Measurements from ENCODE around the gene DUS3L. TPM values are rescaled to one million over a fixed set of nuclear protein-coding genes. Genes with fewer than 3 reads are reported as not detected.

The DUS3L gene, protein sequence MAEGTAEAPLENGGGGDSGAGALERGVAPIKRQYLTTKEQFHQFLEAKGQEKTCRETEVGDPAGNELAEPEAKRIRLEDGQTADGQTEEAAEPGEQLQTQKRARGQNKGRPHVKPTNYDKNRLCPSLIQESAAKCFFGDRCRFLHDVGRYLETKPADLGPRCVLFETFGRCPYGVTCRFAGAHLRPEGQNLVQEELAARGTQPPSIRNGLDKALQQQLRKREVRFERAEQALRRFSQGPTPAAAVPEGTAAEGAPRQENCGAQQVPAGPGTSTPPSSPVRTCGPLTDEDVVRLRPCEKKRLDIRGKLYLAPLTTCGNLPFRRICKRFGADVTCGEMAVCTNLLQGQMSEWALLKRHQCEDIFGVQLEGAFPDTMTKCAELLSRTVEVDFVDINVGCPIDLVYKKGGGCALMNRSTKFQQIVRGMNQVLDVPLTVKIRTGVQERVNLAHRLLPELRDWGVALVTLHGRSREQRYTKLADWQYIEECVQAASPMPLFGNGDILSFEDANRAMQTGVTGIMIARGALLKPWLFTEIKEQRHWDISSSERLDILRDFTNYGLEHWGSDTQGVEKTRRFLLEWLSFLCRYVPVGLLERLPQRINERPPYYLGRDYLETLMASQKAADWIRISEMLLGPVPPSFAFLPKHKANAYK
- total RNA-seq = 13.9 TPM

DNA sequence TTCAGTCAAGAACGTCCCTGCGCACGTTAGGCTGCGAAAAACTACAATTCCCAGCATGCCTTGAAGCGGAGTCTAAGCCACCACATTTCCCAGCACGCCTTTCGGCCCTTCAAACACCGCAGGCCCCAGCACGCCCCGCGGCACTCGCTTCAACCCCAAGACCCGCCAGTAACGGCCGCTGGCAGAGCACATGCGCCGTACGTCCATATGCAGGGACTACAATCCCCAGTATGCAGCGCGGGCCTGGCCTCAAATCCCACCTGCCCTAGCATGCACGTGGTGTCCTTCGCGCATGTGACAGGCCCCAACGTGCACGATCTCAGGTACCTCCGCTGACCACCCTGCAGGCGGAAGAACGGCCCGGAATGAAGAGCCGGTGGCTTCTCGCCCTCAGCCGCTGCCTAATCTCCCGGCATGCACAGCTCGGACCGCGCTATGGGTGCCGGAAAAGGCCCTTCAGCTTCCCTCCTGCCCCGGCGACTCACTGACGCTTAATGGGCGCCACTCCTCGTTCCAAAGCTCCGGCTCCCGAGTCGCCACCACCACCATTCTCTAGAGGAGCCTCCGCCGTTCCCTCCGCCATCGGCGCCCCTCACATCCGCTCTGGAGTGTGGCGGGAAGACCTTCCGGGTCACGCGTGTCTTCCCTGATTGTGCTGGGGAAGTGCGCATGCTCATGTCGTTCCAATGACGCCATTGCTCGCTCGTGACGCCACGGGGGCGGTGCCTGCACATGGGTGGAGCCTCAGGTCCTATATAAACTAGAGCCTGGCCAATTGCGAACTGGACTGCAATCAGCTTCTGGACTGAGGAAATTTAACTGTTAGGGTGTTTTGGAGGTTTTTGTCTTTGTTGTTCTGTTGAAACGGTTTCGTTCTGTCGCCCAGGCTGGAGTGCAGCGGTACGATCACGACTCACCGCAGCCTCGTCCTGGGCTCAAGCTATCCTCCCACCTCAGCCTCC is at the start of gene DUS3L:
DUS3L (minus strand) TSS at position 605 of the 962 bp plus-strand sequence; CDS start at position 583, 22 bp downstream.
- DNase-seq (ENCODE audit: low spot score in 2 of 2) (peak; percentile 98 to 99), FAIRE-seq (no peak)

DNA sequence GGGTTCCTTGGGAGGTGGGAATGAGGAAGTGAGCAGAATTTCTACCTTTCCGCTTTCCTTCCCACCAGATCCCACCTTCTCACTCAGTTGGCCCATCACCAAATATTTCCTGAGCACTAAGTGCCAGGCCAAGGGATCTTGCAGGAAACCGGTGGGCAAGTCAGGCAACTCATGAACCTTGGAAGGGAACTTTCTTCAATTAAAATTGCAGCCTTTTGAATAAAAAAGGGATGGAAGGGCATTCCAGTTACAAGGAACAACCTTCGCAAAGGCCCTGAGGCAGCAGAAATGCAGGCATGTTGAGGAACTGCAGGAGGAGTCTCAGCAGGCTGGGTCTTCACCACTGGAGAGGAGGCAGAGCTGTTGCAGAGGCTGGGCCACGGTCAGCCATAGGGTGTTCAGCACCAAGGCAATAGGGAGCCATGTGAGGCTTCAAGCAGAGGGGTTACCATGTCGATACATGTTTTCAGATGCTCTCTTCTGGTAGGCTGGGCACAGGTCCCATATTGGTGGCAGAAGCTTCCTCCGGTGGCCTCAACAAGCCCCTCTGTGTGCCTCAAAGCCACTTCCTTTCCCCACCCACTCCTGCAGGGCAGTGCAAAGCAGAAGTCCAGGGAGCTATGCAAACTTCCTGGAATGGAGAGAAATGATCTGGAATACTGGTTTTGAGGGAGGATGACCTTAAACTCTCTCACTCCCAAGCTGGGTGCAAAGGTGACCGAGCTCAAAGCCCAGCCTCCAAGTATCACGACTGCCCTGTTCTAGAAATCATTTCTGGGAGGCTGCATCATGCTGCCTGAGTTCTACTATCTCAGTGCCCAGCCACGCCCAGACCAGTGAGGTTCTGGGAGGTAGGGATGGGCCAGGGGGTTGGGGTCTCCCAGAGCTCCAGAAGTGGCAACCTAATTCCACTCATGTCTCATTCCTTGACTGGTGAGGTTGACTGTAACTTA is 48.4 kb upstream of the DUS3L start, which contains the start of gene FUT6:
FUT6 (minus strand) TSS at position 638 of the 953 bp plus-strand sequence. CDS start 7,135 bp downstream, outside the sequence.
- DNase-seq (ENCODE audit: low spot score in 2 of 2) (no peak), FAIRE-seq (no peak)

DNA sequence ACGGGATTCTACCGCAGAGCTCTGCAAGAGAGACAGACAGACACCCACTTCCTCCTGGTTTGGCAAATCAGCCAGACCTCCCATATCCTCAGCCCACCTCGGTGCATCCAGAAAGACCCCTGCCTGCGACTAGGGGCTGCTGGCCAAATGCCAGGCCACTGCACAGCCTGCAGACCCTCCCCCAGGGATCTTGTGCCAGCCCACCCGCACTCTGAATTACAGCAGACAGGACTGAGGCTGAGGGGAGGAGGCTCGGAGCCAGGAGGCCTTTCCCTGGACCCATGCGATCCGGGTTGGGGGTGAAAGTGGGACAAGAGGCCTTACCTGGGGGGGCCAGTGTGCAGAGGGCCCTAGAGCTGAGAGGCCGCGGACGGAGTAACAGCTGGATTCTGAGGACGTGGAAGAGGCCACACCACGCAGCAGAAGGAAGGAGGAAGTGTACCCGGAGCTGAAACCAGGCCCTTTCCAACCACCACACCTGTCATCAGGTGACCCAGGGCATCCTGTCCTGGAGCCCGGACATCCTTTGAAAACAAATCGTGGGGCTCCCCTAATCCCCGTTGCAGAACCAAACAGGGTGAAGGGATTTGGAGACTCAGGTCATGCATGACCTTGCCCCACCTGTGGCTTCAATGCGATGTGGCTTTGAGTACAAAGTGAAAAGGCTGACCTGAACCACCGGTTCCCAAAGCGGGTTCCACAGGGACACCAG is 47.5 kb upstream of the DUS3L start:
- no peak for FAIRE-seq
- no peak for DNase-seq (ENCODE audit: low spot score in 2 of 2)

DNA sequence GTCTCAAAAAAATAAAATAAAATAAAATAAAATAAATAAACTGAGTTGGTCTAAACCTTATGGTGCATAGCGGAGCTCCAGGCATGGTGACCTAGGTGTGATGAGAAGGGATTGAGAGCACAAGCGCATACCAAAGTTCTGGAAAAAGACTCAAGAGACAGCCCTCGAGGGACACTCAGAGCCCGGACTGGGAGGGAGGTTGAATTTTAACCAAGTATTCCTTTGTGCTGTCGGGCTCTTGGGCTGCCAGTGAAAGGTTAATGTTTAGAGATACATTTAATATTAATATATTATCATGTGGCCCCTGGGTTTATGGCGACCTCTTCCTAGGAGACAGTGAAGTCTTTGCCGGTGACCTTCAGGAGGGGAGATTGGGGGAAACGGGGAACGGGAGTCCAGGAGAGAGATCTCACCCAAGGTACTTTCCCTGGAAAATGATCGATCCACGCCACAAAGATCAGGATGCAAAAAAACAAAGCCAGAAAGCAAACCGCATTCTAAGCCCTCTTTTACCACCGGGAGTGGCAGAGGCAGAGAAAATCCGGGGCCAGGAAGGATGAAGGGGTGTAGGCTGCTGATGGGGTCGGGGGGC is 46.9 kb upstream of the DUS3L start:
- DNase-seq (ENCODE audit: low spot score in 2 of 2) (no peak), FAIRE-seq (no peak)

DNA sequence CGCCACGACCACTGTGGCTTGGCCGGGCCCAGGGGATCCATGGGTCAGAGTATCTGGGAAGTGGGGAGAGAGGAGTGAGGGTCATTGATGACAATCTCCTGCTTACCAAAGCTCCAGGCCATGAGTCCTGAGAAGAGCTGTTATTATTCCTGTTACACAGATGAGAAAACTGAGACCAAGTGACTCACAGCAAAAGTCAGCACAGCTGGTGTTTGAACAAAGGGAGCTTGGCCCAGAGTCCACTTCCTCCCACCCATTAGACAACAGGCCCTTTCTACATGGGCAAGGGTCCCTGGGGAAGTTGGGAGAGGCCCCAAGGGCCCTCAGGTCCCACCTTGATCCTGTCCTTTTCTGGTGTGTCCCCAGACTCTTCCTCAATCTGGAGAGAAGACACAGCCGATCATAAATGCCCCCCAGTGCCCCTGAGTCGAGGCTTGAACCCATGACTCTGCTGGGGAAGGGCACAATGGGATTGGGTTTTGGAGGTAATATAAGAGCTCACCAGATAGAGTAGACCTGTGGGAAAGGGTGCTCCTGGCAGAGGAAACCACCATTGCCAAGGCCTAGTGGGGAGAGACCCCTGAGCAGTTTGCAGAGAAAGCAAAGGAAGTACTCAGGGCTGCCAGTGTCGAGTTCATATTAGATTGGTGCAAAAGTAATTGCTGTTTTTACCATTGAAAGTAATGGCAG is 41.7 kb upstream of the DUS3L start:
- no peak for FAIRE-seq
- no peak for DNase-seq (ENCODE audit: low spot score in 2 of 2)

DNA sequence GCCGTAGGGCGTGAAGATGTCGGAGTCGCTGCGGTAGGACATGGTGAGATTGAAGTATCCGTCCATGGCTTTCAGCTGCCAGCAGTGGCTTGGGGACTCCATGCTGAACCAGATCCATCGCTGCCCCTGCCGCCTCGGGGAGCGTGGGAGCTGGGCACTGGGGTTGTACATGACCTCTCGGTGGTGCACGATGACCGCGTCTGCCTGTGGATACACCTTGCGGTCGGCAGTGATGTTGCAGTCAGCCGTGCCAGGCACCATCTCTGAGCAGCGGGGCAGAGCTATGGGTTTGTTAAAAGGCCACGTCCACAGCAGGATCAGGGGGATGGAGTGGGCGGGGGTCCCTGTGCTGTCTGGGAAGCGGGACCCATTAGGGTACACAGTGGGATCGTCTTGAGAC is 41.1 kb upstream of the DUS3L start:
- DNase-seq (ENCODE audit: low spot score in 2 of 2) = no peak
- FAIRE-seq = no peak

DNA sequence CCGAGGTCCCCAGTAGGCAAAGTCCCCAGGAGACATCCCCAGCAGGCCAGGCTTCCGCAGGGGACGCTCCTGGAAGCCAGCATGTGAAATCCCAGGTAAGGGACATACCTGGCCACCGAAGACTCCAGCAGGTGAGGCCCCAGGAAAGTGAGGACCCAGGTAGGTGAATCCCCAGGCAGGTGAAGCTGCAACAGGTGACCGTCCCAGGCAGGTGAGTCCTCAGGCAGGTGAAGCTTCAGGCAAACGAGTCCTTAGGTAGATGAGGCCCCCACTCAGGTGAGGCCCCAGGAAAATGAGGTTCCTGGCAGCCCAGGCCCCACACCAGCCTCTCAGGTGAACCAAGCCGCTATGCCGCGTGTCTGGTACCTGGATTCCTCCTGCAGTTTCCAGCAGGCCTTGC is 40.2 kb upstream of the DUS3L start:
- no peak for DNase-seq (ENCODE audit: low spot score in 2 of 2)
- FAIRE-seq = no peak

DNA sequence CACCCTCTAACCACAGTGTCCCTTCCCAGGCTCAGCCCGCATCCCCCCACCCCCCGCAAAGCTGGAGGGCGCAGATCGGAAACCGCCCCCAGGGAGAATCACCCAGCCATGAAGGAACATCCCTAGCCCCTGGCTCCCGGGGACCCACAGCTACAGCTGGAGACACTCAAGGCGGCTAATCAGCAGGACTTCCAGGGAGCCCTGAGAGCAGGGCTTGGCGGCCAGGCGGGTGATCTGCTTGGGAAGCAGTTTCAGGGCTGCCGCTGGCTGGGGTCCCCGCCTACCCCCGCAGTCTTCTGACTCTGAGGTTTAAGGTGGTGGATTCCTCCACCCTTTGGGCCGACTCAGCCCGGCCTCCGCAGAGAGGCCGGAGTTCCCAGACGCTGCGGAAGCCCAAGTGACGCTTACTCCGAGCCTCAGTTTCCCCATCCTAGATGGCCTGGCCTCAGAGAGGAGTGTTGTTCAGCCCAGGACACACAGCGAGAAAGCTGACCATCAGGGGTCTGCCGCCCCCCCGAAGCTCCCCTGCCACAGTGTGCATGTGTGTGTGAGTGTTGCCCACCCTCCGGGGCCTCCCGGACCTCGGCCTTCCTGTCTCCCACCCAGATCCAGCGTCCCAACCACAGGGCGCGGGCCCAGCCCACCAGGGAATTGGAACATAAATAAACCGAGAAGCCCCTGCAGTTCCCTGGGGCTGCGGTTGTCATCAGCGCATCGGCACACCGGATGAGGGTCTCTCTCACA is 38.8 kb upstream of the DUS3L start:
- no peak for DNase-seq (ENCODE audit: low spot score in 2 of 2)
- no peak for FAIRE-seq

DNA sequence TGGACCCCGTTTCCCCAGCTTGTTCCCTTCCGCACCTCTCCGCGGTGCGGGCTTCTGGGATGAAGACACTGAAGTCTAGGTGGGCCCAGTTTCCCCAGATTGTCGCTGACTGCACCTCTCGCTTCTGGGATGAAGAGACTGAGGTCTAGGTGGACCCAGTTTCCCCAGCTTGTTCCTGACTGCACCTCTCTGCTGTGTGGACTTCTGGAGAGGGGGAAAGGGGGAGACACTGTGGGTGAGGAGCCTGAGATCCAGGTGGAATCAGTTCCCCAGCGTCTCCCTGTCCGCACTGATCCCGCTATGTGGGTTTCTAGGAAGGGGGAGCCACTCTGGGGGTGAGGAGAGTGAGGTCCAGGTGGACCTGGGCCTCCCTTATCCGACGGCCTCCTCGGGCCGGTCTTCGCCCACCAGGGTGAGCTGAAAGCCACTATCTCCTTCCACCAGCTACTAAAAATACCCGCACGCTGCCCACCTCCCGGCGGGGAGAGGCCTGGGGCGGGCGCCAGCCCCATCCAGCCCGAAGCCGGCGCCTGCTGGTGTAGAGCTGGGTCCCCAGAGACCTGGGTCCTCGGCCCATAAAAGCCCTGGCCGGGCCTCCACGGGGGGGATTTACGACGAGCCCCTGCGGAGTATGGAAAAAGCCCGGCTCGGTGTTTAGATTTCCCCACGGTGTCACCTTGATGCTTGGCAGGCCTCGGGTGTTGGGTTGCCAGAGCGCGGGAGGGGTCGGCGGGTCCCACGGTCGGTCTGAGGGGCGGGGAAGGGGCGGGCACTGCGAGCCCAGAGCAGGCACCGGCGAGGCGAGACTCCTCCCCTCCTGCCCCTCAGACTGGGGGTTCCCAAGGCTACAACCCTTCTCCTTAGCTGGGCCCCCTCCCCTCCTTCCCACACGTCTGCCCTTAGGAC is 38.0 kb upstream of the DUS3L start:
- no peak for FAIRE-seq
- DNase-seq (ENCODE audit: low spot score in 2 of 2) = peak in 1 of 2 donors; percentile 40

DNA sequence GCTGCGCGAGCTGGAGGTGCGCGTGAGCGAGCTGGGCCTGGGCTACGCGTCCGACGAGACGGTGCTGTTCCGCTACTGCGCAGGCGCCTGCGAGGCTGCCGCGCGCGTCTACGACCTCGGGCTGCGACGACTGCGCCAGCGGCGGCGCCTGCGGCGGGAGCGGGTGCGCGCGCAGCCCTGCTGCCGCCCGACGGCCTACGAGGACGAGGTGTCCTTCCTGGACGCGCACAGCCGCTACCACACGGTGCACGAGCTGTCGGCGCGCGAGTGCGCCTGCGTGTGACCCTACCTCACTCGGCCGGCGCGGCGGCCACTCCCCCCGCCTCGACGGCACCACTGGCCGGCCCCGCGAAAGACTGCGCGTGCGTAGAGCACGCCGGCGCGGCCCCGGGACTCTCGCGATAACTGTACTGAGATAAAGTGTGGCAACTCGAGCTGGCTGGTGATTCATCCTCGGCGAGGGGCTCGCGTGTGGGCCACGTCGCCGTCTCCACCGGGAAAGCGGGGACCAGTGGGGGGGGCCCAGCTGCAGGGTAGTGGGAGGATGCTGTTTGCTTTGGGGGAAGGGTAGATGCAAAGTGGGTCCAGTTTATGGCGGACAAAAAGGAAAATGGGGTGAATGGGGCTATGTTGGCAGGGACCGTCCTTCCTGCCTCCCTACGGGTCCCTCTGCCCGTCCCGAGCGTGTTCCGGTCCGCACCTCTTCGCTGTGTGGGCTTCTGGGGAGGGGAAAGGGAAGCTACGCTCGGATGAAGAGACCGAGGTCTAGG is 37.1 kb upstream of the DUS3L start:
- no peak for FAIRE-seq

DNA sequence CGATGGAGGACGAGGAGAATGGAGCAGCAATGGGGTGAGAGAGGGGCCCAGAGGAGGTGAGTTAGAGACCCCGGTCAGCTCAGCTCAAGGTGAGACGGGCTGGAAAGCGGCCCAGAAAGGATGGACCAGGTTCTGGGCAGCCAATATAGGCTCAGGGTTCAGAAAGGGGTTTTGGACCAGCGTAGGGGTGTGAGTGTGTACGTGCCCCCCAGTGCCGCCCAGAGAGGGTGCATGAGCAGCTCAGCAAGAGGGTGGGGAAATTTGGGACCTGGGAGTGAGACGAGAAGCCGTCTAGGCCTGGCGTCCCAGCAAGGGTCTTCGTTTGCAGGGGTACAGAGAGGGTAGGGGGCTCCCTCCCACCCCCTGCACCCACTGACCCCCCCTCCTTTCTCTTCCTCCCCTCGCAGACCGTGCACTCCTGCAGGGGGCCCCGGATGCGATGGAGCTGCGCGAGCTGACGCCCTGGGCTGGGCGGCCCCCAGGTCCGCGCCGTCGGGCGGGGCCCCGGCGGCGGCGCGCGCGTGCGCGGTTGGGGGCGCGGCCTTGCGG is 36.5 kb upstream of the DUS3L start:
- DNase-seq (ENCODE audit: low spot score in 2 of 2) (no peak), FAIRE-seq (no peak)

More for the DNA sequence above, 37.1 kb upstream of the DUS3L start:
- DNase-seq (ENCODE audit: low spot score in 2 of 2) = peak; percentile 91 to 94

DNA sequence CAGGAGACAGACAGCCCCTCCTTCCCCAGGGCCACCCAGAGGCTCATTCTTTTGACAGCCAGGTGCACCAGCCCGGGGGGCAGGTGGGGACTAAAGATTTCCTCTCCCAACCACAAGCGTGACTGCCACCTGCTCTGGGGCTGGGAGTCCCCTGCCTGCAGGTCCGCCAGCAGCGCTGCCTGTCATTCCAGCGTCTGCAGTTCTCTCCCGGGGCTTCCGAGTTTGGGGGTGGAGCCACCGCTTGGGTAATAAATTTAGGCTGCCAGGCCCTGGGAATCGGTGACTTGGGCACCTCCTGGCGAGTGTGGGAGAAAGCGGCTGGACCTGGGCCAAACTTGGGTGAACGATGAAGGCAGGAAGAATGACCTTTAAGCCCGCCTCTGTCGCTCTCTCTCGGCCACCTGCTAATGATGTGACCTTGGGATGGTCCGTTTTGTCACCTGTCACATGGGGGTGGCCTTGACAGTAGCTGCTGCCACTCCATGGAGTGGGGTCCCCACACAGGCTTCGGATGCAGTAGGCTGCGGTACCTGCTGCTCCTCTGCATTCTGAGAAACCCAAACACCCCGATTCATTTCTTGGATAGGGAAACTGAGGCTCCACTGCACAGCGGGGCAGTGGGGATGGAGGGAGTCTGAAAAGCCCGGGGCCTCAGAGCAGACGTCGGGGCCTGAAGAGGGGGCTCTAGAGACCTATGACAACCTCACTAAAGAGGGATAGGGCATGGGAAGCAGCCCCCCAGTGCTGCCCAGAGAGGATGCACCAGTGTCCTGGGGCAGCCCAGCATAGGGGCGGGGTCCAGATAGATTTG is 35.8 kb upstream of the DUS3L start:
- FAIRE-seq (no peak), DNase-seq (ENCODE audit: low spot score in 2 of 2) (no peak)

DNA sequence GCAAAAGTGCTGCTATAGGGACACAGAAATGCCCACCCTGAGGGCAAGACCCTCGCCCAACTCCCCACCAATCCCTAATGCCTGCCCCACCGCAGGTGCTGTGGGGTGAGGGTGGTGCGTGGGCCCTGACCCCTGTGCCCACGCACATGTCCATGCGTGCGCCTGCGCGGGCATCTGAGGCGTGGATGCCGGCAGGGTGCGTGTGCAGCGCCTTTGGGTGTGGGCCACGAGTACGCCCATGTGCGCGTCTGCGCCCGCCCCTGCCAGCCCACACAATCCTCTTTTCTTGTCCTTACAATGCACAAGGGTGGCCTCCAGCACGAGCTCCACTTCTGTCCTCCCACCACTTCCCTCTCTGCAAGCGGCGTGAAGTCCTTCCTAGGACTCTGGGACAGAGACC is 34.2 kb upstream of the DUS3L start:
- FAIRE-seq = no peak

DNA sequence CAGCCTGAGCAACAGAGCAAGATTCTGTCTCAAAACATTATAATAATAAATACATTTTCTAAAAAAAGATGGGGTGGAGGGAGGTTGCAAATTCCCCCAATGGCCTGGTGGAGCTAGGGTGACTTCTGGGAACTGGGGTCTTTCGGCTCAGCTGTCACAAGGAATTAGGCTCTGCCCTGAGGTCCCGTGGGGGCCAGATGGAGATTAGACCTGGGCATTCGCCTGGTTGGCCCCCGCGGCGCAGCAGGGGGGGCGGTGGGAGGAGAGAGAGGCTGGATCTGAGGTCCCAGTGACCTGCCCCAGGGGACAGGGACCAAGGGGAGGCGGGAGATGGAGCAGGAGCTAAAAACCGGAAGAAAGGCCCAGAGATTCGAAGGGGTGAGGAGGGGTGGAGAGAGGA is 33.8 kb upstream of the DUS3L start:
- no peak for DNase-seq (ENCODE audit: low spot score in 2 of 2)
- no peak for FAIRE-seq

More for the DNA sequence above, 34.2 kb upstream of the DUS3L start:
- DNase-seq (ENCODE audit: low spot score in 2 of 2) = no peak

All from frontal cortex (tissue), 4 donors.